ENCODE data around the gene CORIN.
"Not testable (repeated sequence)": the region's sequence is repeated elsewhere in the genome, so short reads cannot be mapped to it uniquely, and the experiment has no call there.

CORIN gene

DNA sequence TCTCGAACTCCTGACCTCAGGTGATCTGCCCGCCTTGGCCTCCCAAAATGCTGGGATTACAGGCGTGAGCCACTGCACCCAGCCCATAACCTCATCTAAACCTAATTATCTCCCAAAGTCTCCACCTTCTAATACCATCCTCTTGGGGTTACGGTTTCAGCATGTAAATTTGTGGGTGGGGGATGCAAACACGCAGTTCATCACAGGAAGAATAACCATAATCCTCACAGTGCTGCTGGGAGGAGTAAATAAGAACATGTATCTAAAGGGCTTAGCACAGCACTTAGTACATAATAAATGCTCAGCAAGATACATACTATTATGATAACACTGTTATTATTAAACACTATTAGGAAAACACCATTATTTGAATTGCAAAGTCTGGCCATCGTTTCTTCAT lies 116.4 kb downstream of the CORIN start:
- no peak for DNase-seq (ENCODE audit: low spot score)

DNA sequence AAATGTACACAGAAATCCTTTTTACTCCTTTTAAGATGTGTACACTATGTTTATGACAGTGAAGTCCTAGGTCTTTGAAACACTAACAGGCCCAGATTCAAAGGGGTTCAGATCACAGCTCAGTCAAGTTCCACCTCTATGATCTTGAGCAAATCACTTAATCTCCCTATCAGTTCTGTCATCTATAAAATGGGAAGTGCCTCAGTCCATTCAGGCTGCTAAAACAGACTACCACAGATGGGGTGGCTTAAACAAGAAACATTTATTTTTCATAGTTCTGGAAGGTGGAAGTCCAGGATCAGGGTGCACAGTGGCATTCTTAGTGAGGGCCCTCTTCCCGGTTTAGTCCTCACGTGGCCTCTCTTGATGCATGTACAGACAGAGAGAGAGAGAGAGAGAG lies 117.1 kb downstream of the CORIN start:
- DNase-seq (ENCODE audit: low spot score), result no peak

DNA sequence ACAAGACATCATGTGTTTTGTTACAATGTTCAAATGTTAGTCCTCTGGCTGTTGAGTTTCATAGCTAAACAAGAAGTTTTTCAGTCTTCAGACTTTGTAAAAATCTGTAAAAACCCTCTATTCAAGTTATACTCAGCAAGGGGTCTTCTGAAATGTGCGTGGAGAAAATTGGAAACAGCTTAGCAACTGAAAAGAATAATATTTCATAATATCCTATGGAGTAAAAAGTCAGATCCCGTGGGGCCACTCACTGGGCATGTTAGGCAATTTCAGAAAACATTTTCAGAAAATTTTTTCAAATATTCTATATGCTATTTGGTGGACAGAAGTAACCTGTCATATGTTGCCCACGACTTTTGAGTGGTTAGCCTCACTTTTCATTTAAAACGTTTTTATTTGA lies 118.3 kb downstream of the CORIN start:
- no peak for DNase-seq (ENCODE audit: low spot score)

DNA sequence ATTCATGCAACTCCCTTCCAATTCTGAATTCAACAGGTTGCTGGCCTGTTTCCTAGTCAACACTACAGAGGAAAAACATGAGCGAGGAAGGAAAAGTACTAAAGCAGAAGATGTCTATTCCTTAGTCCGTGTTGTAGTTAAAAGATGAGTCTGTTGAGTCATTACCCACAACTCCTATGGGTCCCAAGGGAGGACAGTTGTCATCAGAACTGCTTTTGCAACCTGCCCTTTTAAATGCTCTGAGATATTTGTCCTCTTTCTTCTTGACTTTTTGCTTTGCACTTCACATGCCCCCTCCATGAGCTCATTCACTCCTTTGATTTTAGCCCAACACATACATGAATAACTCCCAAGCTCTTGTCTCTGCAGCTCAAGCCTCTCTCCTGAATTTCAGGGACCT lies 119.2 kb downstream of the CORIN start:
- DNase-seq (ENCODE audit: low spot score), result no peak

DNA sequence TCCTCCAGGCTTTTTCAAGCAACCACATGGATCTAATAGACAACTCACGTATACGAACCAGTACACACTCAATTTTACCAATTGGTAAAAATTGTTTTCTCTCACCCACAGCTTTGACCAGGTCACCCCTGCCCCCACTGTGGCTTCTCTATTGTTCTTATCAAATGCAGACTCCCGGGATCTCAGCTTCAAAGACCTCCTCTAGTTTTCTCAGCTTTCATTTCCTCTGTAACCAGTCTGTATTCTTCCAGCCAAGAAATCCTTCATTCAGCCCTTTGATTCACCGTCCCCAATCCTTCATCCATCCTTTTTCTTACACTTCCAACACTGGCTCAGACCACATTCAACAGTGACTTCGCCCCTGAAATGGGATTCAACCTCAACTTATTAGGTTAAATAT lies 120.7 kb downstream of the CORIN start:
- DNase-seq (ENCODE audit: low spot score), result no peak

DNA sequence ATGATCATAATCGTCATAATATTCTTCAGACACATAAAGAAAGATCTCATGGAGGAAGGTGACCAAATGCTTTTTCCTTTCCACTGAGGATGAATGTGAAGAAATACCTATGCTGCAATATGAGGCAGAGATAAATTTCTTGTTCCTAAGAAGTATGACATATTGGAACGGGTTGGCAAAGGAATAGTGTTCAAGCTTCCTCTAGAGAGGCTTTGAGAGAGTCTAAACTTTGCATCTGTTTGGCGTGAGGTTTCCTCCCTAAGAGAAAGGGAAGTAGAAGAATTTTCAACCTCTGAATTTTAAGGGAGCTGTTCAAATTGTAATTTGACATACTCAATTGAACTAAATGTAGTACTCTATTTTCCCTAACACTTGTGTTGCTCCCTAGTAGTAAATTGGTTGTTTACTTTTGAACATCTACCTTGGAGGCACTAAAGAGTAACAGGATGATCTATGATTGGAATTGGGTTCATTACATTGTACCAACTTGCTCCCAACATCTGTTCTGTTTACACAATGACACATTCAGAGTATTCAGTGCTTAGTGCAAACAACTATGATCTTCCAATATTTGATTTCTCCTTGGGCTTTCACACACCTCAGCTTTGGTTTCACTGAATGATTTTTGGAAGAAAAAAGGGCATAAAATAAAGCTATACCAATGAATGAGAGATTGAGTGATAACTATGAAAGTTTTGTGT lies 122.0 kb downstream of the CORIN start:
- no peak for DNase-seq (ENCODE audit: low spot score)

DNA sequence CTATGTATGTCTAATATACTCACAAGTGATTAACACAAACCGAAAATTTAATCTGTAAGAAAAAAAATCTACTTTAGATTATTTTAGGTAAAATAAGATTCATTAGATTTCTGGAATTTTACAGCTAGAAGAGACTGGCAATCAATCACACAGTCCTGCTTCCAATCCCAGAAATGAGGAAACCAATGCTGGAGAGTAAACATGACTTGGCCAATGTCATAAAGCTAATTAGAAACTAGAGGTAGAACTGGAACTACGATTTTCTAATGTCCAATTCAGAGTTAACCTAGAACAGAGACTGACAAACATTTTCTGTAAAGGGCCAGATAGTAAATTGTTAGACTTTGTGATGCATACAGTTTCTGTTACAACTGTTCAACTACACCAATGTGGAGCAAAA lies 123.6 kb downstream of the CORIN start:
- DNase-seq (ENCODE audit: low spot score), result no peak

DNA sequence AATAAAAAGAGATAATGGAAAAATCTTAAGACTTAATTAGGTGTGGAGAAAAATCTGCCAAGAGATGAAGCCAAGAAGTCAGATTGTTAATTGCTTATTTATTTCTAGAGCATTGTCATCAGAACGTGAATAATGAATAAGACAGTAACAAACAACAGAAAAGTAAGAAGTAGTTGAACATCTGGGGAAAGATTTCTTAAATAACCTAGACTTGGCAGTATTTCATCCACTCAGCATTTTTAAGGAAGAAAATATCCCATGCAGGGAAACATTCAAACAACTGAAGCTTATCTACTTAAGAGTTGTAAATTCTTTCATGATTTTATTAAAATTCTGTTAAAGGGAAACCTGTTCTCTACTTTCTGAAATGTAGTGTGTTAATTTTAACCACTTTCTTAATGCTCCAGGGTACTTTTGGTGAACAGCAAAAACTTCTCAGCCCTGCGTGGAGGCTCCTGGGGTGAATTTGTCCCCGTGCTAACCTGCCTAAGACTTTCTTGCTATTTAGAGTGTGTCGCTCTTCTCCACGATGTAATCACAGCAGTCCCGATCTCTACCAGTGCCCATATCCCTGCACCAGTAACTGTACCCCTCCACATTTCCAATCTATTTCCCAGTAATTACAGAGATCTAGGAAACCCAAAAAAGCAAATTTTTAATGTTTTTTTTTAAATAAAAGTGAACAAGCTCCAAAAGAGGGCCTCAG lies 124.6 kb downstream of the CORIN start:
- no peak for DNase-seq (ENCODE audit: low spot score)

DNA sequence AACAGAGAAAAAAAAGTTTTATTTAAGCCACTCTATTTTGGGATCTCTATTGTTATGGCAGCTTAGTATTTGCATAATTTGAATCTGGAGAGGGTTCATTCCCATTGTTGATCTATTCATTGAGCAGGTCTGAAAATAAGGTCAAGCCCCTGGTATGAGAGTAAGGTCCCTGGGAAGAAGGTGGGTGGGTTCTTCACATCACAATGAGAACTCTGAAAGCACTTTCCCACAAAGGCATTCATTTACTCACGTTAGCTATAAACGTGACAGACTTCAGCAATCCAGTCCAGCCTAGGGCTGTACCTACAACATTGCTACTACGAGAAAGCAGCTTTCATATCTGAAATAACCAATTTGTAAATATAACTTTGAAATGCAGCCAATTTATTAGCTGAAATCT lies 126.2 kb downstream of the CORIN start:
- no peak for DNase-seq (ENCODE audit: low spot score)

DNA sequence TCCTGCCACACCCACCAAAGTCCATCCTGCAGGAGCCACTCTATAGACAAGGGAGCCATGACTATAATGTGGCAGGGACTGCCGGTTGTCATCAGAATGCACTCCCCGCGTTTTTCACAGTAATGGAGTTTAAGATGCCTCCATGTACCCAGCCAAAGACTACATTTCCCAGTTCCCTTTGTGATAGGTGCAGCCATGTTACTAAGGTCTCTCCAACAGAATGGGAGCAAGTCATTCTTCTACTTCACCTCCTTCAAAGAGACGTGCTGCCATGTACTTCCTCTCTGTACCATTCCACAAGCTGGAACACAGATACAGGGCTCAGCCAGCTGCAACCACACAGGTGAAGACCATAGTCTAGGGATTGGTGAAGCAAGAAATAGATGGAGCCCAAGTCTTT lies 126.7 kb downstream of the CORIN start:
- DNase-seq (ENCODE audit: low spot score), result no peak

DNA sequence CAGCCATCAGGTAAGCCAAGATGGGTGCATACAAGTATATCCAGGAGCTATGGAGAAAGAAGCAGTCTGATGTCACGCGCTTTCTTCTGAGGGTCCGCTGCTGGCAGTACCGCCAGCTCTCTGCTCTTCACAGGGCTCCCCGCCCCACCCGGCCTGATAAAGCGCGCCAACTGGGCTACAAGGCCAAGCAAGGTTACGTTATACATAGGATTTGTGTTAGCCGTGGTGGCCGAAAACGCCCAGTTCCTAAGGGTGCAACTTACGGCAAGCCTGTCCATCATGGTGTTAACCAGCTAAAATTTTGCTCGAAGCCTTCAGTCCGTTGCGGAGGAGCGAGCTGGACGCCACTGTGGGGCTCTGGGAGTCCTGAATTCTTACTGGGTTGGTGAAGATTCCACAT lies 131.5 kb downstream of the CORIN start:
- DNase-seq (ENCODE audit: low spot score), result not testable (repeated sequence)

DNA sequence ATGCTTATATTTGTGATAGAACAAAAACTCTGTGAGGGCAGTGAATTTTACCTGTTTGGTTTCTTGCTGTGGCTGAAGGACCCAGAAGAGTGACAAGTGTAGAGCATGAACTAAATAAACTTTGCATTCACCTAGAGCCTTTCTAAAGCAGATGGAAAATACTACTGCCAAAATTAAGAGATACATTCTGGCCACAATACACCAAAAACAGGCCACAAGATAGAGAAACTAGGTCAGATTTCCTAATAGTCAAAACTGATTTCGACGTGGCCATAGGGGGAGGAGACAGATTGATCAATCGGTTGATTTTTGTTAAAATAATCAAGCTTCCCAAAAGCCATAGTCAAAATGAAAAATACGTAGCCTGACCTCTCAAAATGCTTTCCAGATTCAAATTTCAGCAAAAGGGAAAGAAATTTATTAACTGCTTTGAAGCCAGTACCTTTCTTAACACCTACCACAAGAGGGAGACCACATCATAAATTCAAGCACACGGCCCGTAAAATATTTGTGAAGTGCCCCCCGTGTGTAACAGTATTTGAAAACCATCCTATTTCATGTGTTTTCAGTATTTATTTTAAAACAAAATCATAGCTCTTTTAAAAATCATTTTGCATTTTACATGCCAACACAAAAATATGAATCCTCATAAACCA lies 132.4 kb downstream of the CORIN start:
- DNase-seq (ENCODE audit: low spot score), result no peak

DNA sequence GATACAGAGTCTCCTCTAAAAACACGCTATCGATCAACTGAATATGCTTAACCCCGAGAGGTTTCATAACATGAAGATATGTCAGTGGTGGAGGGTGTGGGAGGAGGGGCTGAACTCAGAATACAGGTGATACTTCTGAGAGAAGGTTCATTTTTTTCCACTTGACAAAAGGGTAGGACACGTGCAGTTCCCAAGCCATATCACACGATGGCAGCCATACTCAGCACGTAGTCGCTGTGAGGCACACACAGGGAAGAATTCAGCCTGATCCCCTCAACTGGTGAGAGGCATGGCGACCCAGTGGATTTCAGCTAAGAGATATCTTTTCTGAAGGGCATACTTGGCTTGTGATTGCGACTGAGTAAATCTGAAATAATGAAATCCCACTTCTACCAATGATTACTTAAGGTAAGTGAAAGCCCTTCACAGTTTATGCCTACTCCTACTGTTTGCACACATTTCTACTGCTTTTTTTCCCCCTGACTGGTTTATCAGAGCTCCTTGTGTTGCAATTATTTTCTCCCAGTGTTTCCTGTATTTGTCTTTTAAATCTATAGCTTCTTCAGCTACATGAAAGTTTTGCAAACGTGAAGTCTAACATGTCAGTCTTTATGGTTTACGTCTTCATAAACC lies 133.1 kb downstream of the CORIN start:
- DNase-seq (ENCODE audit: low spot score), result no peak

DNA sequence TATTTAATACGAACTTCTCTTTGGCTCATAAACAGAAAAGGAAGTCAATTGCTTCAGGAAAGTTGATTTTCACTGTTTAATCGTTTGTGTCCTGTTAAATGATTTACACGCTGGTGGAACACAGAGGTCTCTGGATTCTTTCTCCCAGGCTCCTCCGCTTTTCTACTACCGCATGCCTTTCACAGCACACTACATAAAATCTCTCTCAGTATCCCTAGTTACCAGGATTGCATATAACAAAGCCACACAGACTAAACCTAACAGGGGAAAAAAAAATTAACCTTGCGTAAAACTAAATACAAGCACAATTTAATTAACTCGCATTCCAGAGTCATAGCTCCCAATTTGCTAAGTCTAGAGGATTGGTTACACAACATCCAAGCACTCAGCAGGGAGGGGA lies 133.9 kb downstream of the CORIN start:
- DNase-seq (ENCODE audit: low spot score), result no peak

DNA sequence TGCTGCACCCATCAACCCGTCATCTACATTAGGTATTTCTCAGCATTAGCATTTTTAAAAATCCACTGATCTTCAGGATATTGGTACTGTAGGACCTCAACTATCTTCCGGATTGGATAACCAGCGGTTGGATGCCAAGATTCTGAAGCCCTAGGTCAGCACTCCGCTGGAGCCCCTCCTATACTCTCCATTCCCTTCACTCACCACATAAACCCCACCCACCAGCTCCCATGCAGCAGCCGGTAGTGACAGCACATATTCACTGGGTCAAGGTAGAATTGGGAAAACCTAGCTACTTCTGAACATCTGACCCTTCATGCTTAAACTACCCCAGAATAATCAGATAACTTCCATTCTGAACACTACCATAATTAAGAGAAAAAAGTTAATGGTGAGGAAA lies 134.9 kb downstream of the CORIN start:
- no peak for DNase-seq (ENCODE audit: low spot score)

DNA sequence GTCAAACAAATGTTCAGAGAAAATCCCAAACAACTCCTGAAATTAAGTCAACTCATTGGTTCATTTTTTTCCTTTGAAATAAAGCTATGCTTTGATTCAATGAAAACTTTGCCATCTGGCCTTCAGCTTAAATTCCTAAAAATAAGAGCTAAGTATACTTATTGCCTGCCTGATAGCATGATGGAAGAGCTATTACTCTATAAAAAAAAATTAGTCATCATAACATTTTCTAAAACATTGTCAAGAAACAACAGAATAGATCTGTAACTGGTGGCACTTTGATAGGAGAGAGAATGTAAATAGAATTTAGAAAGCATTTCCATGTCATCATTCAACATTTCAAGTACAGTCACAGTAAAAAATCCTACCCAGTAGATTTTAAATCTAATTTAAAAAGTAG lies 136.6 kb downstream of the CORIN start:
- no peak for DNase-seq (ENCODE audit: low spot score)

DNA sequence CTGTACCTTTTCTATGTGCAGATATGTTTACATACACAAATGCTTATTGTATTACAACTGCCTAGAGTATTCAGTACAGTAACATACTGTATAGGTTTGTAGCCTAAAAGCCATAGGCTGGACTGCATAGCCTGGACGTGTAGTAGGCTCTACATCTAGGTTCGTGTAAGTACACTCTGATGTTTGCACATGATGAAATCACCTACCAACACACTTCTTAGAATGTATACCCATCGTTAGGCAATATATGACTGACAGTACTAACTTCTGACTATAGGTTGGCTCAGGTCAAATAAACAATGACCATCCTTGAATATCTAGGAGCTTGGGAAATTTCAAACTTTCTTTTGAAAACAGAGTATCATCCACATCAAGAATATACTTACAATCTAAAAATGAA lies 139.0 kb downstream of the CORIN start:
- no peak for DNase-seq (ENCODE audit: low spot score)

DNA sequence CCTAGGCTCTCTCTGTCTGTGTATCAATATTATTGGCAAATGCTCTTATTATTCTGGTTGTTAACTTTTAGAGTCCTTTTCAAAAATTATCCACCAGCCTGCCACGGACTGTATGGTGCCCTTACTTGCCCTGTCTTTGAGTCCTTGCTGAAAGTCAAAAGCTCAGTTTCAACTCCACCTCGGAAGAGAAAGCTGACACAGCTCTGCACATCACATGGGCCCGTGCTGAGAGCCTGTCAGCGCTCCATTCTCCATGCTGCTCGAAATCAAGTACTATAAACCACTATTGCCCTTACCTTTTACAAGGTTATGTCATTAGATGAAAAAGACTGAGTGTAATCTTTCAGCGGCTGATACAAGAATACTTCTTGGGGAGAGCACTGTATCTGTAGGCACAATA lies 141.0 kb downstream of the CORIN start:
- DNase-seq (ENCODE audit: low spot score), result no peak

DNA sequence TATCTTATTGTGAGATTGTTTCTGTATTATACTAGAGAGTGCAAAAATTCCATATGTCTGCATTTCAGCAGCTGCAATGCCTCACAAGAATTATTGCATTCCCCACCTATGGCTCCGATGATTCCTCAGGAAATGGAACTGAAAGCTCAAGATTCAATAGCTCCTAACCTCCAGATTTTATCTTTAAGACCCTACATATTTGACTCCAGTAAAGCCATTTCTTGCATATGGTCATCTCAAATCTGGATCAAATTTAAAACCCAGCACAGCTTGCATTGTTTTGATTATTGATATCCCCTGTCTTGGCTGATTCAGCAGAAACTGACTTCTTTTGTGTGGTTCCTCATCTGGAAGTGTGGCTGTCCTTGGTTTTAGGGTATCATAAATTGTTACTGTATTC lies 142.6 kb downstream of the CORIN start:
- DNase-seq (ENCODE audit: low spot score), result no peak

DNA sequence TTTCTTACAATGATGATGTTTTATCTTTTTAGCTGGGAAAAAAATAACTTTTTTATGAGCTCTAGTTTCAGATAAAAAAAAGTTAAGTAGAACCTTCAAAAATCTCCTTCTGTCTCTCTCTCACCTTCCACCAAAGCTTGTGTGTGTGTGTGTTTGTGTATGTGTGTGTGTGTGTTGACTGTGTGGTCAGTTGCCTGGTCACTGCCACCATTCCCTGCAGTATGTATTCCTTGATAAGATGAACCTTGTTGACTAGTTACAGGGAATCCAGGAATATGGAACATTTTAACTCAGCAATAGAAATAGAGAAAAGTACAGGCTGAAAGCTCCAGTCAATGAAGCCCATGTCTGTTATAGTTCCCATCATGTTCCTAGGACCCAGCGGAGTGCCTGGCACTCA lies 143.5 kb downstream of the CORIN start:
- DNase-seq (ENCODE audit: low spot score), result no peak

DNA sequence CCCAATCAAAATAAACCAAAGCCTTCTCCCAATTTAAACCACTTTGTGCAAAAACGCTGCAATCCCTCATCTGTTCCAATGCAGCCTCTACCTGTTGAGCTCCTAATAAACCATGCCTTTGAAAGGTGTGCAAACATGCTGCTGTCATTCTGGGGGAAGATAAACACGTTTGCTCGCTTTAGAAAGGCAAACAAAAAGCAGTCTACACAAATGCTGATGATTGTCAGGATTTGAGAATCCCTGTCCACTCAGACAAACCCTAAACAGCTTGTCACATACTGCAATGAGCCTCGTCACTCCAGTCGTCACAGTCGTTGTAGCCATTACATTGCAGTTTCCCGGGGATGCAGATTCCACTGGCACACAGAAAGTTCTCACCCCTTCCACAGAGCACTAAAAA lies 145.2 kb downstream of the CORIN start:
- no peak for DNase-seq (ENCODE audit: low spot score)

DNA sequence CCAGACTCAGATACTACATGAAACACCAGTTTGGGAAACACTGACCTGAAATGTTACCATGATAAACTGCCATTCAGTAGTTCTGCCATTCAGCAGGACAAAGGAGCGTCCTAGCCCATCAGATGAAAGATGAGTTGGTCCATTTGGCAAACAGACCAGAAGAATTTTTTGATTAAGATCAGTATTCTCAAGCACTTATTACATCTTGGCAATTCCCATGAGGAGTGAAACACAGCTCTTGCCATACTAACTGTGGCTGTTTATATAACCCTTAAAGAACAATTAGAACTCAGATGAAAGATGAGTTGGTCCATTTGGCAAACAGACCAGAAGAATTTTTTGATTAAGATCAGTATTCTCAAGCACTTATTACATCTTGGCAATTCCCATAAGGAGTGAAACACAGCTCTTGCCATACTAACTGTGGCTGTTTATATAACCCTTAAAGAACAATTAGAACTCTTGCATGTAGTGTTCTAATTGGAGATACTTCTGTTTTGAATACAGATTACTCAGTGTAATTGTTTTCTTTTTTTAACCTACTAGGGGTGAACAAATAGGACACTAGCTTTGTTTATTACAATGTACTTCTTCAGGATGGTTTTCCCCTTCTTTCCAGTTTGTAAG lies 146.0 kb downstream of the CORIN start:
- not testable (repeated sequence) for DNase-seq (ENCODE audit: low spot score)

DNA sequence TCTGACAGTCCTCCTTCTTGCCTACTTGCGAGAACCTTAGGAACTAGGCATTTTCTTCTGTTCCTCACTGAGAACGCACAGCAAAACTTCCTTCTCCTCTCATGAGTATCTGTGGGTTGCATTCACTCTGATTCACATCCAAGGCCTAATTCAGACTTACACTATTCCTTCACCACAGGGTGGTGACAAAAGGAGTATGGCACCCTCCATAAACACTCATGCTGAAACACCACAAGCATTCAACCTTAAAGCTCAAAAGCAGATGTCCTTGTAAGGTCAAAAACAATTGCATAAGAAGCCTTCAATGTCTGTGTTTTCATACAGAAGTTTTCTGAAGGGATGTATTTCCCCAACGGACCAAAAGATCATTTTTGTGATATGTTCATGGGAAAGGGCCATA lies 147.3 kb downstream of the CORIN start:
- DNase-seq (ENCODE audit: low spot score), result no peak

Data from CD4-positive, alpha-beta T cell treated with Interleukin-2 at 100 ng/mL for 4 hours (primary cell).